ENCODE measurements around the gene CRTC3.
"Not testable (repeated sequence)": the region's sequence is repeated elsewhere in the genome, so short reads cannot be mapped to it uniquely, and the experiment has no call there.

Gene CRTC3

DNA sequence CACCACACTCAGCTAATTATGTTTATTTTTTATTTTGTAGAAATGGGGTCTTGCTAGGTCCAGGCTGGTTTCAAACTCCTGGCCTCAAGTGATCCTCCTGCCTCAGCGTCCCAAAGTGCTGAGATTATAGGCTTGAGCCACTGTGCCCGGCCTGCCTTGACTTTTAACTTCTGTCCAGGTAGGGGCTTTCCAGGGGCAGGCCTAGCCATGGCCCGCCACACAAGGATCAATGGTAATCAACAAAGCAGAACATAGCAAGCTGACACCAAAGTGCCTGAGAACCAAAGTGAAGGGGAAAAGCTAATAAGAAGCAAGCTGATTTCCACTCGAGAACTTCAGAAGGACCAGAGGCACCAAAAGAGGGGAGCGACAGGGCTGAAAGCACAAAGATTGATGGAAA, 9.4 kb upstream of the CRTC3 start:
- no peak for TF ChIP-seq CTCF (IDR thresholded peaks at IDR 0.05; ENCODE audit: low read depth, low read length, missing control alignments)
- no peak overlapping the region for H3K4me3 ChIP-seq (ENCODE audit: low read depth, low read length)
- no peak for DNase-seq (ENCODE audit: low read depth)

GRCh38 chr15:90523373-90523772, 6.3 kb upstream of the CRTC3 start:
- DNase-seq (ENCODE audit: low read depth): no peak
- TF ChIP-seq CTCF (IDR thresholded peaks at IDR 0.05; ENCODE audit: low read depth, low read length, missing control alignments): no peak

DNA sequence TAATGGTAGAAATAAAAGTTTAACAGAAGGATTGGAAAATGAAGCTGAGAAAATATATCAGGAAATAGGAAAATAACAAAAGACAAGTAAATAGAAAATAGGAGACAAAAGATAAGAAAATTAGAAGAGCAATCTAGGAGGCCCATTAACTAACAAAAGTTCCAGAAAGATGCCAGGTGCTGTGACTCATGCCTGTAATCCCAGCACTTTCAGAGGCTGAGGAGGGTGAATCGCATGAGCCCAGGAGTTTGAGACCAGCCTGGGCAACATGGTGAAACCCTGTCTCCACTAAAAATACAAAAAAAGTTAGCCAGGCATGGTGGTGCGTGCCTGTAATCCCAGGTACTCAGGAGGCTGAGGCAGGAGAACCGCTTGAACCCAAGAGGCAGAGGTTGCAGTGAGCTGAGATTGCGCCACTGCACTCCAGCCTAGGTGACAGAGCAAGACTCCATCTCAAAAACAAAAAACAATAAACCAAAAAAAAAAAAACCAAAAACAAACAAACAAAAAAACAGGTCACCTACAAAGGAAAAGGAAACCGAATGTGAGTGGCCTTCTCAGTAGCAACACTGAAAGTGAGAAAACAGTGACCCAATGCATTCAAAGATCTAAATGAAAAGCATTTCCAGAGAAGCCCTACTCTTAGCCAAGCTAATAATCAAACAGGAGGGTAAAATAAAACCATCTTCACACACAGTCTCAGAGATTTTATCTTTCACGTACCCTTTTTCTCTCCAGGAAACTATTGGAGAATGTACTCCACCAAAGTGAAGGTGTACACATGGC, 5.5 kb upstream of the CRTC3 start:
- DNase-seq (ENCODE audit: low read depth): peak; percentile 42

More at GRCh38 chr15:90523373-90523772, 6.3 kb upstream of the CRTC3 start:
- no peak overlapping the region for H3K4me3 ChIP-seq (ENCODE audit: low read depth, low read length)

GRCh38 chr15:90529011-90529370, 732 bp upstream of the CRTC3 start:
- peak overlapping the region; percentile 96 for H3K4me3 ChIP-seq (ENCODE audit: low read depth, low read length)
- TF ChIP-seq CTCF (IDR thresholded peaks at IDR 0.05; ENCODE audit: low read depth, low read length, missing control alignments): no peak
- DNase-seq (ENCODE audit: low read depth): no peak

More for the DNA sequence above, 5.5 kb upstream of the CRTC3 start:
- not testable (repeated sequence) for H3K4me3 ChIP-seq (ENCODE audit: low read depth, low read length)

- no peak for DNase-seq (ENCODE audit: low read depth)
- TF ChIP-seq CTCF (IDR thresholded peaks at IDR 0.05; ENCODE audit: low read depth, low read length, missing control alignments): no peak
- peak overlapping the region; percentile 96 for H3K4me3 ChIP-seq (ENCODE audit: low read depth, low read length)
Measured at GRCh38 chr15:90530250-90531051, 728 bp downstream of the CRTC3 start.

DNA sequence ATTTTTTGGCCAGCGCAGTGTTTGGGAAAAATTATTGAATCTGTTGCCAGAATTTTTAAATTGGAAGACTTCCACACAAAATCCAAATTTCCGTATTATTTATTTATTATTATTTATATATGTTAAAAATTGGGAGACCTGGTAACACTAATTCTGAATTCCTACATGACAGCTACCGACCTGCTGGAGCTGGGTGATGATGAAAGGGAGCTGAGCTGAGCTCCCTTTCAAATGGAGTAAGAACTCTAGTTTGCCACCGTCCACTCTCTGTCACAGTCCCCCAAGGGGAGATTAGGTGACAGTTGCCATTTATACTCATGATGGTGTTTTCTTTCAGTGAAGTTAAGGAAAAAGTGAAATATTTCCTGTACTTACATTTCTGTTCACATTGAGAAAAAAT, 1.4 kb downstream of the CRTC3 start:
- TF ChIP-seq CTCF (IDR thresholded peaks at IDR 0.05; ENCODE audit: low read depth, low read length, missing control alignments): no peak
- no peak for DNase-seq (ENCODE audit: low read depth)
- peak overlapping the region; percentile 96 for H3K4me3 ChIP-seq (ENCODE audit: low read depth, low read length)

GRCh38 chr15:90535254-90535653, 5.5 kb downstream of the CRTC3 start:
- no peak for TF ChIP-seq CTCF (IDR thresholded peaks at IDR 0.05; ENCODE audit: low read depth, low read length, missing control alignments)
- H3K4me3 ChIP-seq (ENCODE audit: low read depth, low read length): no peak overlapping the region
- no peak for DNase-seq (ENCODE audit: low read depth)
